ENCODE measurements around the gene ZCCHC24. TPM values are rescaled to one million over a fixed set of nuclear protein-coding genes. Genes with fewer than 3 reads are reported as not detected.
A peak's percentile ranks its signal among the peaks of the same experiment; 100 is the strongest.

ZCCHC24 gene
- total RNA-seq, 4 donors from 2014 or later = 15.6 to 41.1 (median 22.5) TPM

GRCh38 chr10:79471776-79472175 is 26.4 kb upstream of the ZCCHC24 start:
- in situ Hi-C loops (cut with MboI; ENCODE audit: low pct_ligation_motif_present in 1 of 4, low pct_unique_long_range_greater_than_20kb in 1 of 4, low sequenced_read_pairs in 3 of 4) (loop anchor here in 1 of 4 donors (10.0 kb wide), 1 partner anchor 97 kb away; no protein-coding TSS in a partner anchor), intact Hi-C loops (cut with DNase I; ENCODE audit: low total_unique reads) (no loop called here)
- no peaks in the 10 kb centered on the region for H3K9me3 ChIP-seq
- no peak overlapping the region for H3K4me3 ChIP-seq
- H3K36me3 ChIP-seq = no peaks in the 10 kb centered on the region
- TF ChIP-seq EP300 (IDR thresholded peaks at IDR 0.05; ENCODE audit: low read depth) (no peak), CTCF (IDR thresholded peaks at IDR 0.05) (no peak), POLR2A (IDR thresholded peaks at IDR 0.05) (no peak), POLR2AphosphoS5 (IDR thresholded peaks at IDR 0.05) (no peak)
- H3K27me3 ChIP-seq = no peaks in the 10 kb centered on the region
- no peak overlapping the region for H3K27ac ChIP-seq
- H3K4me1 ChIP-seq = peaks cover 0 to 11% (median 2%) of the 10 kb centered on the region in 4 donors
- WGBS, 2 donors (ENCODE audit: low coverage in 1 of 2) = 88 to 100% methylated on average over 2 to 4 of the region's 4 CpGs
- DNase-seq = no peak

GRCh38 chr10:79470096-79470495 is 24.7 kb upstream of the ZCCHC24 start:
- no peaks in the 10 kb centered on the region for H3K27me3 ChIP-seq
- no peaks in the 10 kb centered on the region for H3K9me3 ChIP-seq
- intact Hi-C loops (cut with DNase I; ENCODE audit: low total_unique reads) (no loop called here), in situ Hi-C loops (cut with MboI; ENCODE audit: low pct_ligation_motif_present in 1 of 4, low pct_unique_long_range_greater_than_20kb in 1 of 4, low sequenced_read_pairs in 3 of 4) (loop anchor here in 1 of 4 donors (10.0 kb wide), 1 partner anchor 95 kb away; no protein-coding TSS in a partner anchor)
- H3K36me3 ChIP-seq = no peaks in the 10 kb centered on the region
- no peak overlapping the region for H3K4me3 ChIP-seq
- H3K27ac ChIP-seq = no peak overlapping the region
- no peak for DNase-seq
- TF ChIP-seq POLR2AphosphoS5 (IDR thresholded peaks at IDR 0.05) = no peak
- no peak for TF ChIP-seq POLR2A (IDR thresholded peaks at IDR 0.05)
- TF ChIP-seq CTCF (IDR thresholded peaks at IDR 0.05) = no peak
- TF ChIP-seq EP300 (IDR thresholded peaks at IDR 0.05; ENCODE audit: low read depth) = no peak
- peaks cover 0 to 11% (median 2%) of the 10 kb centered on the region in 4 donors for H3K4me1 ChIP-seq
- WGBS, 2 donors (ENCODE audit: low coverage in 1 of 2) = 95 to 96% methylated on average over 4 to 8 of the region's 8 CpGs

GRCh38 chr10:79468841-79469585 is 23.6 kb upstream of the ZCCHC24 start:
- 75 to 78% methylated on average over 2 to 6 of the region's 6 CpGs for WGBS, 2 donors (ENCODE audit: low coverage in 1 of 2)
- peak overlapping the region in 1 of 4 donors; percentile 57 for H3K27ac ChIP-seq

More at GRCh38 chr10:79468841-79469585, 23.6 kb upstream of the ZCCHC24 start:
- Histone ChIP-seq H3K36me3 (no peaks in the 10 kb centered on the region), H3K4me1 (peaks cover 0 to 11% (median 2%) of the 10 kb centered on the region in 4 donors), H3K9me3 (no peaks in the 10 kb centered on the region), H3K4me3 (no peak overlapping the region), H3K27me3 (no peaks in the 10 kb centered on the region)
- in situ Hi-C loops (cut with MboI; ENCODE audit: low pct_ligation_motif_present in 1 of 4, low pct_unique_long_range_greater_than_20kb in 1 of 4, low sequenced_read_pairs in 3 of 4) = loop anchor here in 3 of 4 donors (5.0 to 10.0 kb wide), 2 partner anchors 92 to 94 kb away; no protein-coding TSS in a partner anchor
- TF ChIP-seq POLR2A (IDR thresholded peaks at IDR 0.05) = no peak
- TF ChIP-seq CTCF (IDR thresholded peaks at IDR 0.05) = no peak
- no peak for TF ChIP-seq EP300 (IDR thresholded peaks at IDR 0.05; ENCODE audit: low read depth)
- TF ChIP-seq POLR2AphosphoS5 (IDR thresholded peaks at IDR 0.05) = no peak
- intact Hi-C loops (cut with DNase I; ENCODE audit: low total_unique reads) = no loop called here
- no peak for DNase-seq
